ENCODE data around the gene KIAA1328.
"Not testable (repeated sequence)": the region's sequence is repeated elsewhere in the genome, so short reads cannot be mapped to it uniquely, and the experiment has no call there.

KIAA1328 gene

DNA sequence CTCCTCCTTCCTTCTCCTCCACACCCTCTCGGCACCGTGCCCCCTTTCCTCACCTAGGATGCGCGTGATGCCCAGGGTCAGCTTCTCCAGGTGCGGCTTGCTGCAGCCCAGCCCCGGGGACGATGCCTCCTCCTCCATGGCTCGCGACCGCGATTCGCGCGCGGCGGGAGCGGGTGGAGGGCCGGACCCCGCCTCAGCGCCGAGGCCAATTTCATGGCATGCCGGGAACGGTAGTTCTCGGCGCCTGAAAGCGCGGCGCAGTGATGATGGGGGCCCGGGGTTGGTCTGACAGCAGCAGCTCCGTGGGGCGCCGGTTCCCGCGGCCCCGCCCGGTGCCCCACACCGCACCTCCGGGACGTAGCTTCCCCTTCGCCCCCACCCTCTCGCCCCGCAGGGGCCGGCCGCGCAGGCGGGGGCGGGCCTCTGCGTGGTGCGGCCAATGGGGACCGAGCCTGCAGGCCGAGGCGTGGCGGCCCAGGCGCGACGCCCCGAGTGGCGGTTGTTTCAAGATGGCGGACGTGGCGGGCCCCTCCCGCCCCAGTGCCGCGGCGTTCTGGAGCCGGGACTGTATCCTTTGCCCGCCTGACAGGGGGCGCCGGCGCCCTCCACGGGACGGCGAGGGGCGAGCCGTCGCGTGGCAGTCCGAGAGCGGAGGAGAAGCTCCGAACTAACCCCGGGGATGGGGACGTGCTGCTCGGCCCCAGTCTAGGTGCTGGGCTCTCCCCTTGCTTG is at the start of gene KIAA1328, which contains the start of gene TPGS2:
TSS of gene KIAA1328 (plus strand) at position 498 of the 732 bp plus-strand sequence. CDS start at position 510, 12 bp downstream.
TSS of gene TPGS2 (minus strand) at position 373 of the 732 bp plus-strand sequence. CDS start at position 138, 235 bp downstream.
- peak; percentile 85 for DNase-seq

DNA sequence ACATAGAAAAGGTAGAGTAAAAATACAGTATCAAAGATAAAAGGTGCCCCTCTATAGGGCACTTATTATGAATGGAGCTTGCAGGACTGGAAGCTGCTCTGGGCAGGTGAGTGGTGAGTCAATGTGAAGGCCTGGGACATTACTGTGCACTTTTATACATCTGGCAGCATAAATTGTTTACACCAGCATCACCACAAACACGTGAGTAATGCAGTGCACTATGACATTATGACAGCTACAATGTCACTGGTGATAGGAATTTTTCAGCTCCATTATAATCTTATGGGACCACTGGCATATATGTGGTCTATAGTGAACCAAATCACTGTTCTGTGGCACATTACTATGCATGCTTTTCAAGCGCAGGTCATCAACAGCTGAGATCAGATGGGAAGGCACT is 48.2 kb upstream of the KIAA1328 start:
- DNase-seq, result no peak

DNA sequence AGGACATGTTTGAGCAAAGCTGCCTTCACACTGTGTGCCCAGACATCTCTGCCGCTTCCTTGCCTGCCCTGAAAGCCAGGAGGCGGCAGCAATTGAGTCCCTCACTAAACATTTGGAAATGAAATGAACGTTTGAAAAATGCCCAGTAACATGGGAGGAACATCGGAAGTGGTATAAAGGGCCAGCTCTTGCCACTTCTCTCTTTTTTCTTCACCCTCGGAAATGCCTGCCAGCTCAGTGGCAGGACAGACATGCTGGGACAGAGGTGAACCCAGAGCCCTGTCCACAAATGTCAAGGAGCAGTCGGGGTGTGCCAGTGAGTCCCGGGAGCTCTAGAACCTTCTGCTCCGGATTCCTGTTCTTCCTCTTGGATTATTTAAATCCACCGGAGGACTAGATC is 46.2 kb upstream of the KIAA1328 start:
- DNase-seq, result no peak

DNA sequence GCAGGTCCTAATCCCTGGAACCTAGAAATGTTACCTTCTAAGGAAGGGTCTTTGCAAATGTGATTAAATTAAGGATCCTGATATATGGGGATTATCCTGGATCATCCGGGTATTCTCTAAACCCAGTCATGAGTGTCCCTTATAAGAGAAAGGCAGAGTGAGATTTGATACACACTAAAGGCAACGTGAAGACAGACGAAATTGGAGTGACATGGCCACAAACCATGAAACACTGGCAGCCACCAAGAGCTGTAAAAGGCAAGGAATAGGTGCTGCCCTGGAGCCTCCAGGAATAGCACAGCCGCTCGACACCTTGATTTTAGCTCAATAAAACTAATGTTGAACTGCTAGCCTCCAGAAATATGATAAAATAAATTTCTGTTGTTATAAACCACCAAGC is 45.1 kb upstream of the KIAA1328 start:
- no peak for DNase-seq

DNA sequence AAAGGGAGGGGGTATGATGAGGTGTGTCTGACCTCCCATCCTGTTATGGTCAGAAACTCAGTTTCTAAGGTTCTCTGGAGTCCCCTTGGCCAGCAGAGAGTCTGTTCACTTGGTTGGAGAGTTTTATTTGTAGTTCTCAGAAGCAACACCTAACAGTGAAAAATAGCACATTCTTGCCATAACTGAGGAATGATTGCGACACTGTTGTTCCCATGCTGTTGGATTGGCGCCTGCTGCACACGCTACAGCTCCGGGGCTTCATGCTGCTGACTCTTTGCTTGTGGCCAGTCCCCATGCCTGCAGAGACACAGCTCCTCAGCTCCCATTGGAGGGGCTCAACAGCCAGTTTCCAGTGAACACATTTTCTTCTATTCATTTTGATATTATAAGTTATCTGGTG is 42.2 kb upstream of the KIAA1328 start:
- no peak for DNase-seq

DNA sequence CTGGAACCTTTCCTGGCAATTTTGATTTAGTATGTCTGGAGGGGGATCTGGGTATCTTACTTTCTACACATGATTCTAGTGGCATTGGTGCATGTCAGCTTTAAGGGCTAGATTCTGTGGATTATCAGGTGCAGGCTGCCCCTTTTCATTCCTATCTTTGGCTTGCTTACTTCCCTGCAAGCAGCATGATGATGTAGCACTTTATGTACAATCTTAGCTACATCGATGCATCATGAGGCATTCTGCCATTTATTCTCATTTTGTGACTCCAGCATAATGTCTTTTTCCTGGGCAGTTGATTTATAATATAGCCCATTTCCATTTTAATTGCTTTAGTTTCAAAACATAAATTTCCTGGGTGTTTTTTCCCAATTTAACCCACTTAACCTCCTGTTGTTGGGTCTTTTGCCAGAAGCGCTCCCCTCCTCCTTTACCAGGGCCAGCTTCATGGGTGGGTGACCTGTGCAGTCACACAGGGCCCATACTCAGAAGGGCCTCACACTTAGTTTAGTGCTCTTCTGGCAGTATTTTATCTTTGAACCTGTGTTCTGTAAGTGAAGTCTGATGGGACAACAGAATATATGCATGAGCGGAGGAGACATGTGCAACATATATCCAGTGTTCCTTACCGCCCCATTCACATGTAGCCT is 36.2 kb upstream of the KIAA1328 start:
- DNase-seq, result no peak

DNA sequence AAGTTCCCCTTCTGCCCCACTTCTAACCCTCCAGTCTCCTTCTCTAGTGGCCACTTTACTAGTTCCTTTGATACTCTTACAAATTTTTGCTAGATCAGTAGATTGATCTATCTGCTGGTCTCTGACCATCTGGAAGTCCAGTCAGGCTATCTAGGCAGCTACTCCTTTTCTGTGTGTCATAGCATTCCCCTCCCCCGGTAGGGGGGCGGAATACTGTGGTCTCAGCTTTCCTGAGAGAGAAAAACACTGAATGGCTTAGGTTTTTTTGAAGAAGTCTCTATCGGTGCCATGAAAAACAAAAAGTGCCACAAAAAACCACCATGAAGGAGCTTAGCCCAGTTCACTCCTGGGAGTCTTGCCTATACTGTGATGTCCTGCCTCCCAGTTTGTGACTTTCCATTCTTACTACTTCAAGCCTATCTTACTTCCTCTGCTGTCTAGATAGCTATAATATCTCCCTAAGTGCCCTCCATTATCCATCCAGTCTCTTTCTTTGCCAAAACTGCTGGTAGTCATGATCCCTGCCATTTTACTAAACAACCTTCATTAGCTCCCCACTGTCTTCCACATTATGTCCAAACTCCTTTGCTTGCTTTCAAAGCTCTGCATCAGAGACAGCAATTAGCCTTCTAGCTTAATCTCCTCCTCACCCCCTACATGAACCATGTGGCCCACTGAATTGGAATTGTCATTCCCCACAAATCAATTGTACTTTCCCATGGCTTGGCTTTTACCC is 30.0 kb upstream of the KIAA1328 start:
- no peak for DNase-seq

DNA sequence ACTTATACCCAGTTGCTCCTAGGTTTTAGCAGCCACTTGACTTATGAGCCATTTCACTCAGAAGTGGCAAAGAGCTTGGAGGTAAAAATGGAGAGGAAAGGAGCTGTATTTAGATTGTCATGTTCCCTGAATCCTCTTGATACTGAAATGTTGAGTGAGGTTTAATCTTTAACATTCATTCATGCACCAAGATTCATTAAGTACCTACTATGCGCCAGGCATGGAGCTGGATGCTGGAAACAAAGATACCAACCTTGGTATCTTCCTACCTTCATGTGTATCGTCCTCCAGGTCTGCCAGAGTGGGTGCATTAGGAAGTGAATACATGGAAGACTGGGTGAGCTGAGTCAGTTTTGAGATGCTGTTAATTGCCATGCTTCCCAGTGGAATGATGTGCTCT is 23.8 kb upstream of the KIAA1328 start:
- no peak for DNase-seq

DNA sequence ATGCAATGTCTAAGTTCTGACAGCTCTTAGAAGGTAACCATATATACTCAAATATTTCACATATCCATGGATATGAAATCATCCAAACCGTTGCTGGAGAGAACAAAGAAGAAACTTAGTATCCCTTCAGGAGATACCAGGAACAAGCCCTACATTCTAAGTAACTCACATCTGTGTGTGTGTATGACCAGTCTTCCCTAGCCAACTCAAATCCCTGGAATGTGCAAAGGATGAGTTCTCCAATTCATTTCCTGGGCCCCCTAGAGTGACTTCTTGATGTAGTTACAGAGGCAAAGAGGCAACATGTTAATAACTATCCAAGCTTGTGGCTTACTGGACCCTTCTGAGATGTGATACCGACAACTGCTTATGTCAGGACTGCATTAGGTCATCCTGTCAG is 20.2 kb upstream of the KIAA1328 start:
- DNase-seq, result no peak

DNA sequence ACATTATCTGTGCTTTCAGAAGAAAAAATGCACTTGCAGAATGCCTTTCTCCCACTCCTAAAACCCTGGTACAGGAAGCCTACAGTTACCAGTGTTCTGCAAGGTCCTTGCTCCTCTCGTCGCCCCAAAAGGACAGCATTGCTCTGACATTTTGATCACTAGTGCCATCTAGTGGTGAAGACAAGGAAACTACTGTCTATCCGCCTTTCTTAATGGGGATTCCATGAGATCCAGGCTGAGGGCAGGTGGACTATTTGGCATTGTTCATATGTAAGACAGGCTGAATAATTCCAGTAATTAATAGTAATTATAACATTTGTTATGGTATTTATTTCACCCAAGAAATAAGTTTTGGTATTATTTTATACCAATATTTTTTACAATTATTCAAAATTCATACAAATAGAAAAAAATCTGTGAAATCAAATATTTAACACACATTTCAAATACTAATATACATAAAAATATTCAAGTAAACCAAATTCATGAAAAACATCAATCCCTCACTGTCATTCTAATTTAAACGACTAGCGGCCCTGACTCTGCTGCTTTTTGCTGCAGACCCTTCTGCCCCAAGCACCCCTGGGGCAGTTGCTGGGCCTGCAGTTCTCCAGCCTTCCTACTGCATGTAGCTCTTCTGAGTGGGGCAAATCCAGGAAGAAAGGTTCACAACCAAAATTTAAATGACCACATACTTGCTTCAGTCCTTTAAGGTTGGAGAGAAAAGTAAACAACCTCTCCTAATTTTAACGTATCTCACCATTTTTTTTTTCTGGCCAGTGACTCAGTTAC is 19.1 kb upstream of the KIAA1328 start:
- DNase-seq, result no peak

DNA sequence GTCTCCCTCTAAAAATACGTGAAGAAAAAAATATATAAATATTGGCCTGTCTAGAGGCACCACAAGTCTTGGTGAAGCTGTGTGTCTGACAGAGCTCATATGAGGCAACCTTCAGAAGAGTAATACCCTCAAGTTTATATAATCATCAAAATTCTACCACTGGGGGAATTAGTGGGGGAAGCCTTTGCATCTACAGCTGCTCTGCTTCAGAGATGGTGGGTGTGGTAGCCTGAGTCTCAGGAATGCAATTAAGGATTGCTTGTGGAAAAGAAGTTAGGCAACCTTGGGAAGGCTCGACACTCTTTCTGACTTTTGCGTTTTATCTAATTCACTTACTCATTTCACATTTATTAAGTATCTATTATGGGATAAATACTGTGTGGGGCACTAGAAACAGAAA is 17.5 kb upstream of the KIAA1328 start:
- no peak for DNase-seq

DNA sequence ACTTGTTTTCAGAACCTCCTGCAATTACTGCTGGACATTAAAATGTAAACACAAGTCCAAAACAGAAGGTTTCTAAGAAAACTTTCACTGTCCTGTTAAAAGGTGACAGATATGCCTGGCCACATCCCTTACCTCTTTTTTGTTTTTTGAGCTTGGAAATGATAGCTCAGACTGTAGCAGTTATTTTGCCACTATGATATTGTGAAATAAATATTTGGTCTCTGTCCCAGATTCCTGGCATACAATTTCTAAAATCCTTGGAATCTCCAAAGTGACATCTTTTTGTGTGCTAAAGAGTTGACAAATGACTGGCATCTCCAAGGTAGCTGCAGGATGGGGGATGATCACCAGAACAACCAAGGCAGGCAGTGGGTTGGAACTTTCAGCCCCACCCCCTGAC is 17.0 kb upstream of the KIAA1328 start:
- DNase-seq, result no peak

DNA sequence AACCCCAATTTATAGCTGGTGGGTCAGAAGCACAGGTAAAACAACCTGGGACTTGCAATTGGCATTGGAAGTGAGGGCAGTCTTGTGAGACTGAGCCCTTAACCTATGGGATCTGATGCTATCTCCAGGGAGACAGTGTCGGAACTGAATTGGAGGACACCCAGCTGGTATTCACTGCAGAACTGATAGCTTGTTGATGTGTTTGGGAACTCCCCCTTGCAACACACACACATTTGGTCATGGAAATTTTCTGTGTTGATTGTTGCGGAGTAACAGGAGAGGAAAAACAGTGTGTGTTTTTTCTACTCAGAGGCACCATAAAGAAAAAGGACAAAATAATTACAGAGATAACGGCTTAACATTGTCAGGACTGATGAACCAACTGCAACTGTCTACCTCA is 16.2 kb upstream of the KIAA1328 start:
- no peak for DNase-seq

DNA sequence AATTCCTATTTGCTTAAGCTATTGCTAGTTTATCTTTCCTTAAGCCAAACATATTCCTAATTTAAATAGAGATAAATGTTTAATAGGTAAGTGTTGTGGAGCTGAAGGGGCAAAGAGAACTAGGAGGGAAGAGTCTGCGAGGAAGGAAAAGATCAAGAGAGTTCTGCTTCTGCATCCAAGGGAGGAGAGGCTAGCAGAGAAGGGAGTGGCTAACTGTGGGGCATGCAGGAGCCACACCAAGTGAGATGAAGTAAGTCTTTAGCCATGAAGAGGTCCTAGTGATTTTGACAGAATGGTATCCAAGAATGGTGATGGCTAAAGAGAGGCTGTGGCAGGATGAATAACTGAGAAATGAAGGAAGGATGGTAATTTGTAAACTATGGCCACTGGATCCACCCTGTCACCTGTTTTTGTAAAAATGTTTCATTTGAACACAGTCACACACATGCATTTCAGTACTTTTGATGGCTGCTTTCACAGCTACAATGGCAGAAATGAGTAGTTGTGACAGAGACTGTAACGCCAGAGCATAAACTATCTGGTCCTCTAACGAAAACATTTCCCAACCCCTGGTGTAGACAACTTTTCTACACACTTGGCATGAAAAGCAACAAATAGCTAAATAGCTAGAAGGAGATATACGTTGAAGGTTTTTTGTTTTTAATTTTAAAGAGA is 15.7 kb upstream of the KIAA1328 start:
- DNase-seq, result no peak

DNA sequence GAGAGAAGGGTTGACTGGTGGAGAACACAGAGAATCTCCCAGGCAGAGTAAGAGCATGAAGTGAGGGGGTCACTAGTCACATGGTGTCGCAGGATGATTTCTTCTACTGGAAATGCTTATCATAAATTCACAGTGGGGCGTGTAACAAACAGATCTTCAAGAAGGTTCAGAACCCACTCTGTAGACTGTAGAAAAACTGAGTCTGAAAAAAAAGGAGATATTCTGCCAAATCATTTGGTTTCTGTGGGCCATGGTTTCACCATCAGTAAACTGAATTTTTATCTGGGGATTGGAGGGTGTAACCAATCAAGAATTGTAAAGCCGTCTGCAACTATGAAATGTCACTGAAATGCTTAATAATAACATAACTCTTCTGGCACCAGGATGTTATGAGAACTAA is 15.1 kb upstream of the KIAA1328 start:
- no peak for DNase-seq

DNA sequence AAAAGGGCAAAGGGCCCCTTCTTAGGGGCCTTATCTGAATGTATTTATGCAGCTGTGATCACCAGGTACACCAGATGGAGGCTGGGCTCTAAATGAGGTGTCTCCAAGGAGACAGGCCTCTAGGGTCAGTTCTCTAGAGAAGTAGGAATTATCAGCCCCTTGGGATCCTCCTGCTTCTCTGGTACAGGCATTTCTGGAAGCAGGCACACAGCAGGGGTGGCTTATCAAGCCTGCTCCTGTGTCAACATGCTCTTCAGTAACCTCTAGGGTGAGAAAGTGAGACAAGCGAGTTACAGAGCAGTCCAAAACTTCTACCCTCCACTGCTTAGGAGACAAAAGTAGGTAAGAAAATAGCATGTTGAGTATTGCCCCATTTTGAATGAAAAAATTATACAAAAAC is 13.9 kb upstream of the KIAA1328 start:
- no peak for DNase-seq

DNA sequence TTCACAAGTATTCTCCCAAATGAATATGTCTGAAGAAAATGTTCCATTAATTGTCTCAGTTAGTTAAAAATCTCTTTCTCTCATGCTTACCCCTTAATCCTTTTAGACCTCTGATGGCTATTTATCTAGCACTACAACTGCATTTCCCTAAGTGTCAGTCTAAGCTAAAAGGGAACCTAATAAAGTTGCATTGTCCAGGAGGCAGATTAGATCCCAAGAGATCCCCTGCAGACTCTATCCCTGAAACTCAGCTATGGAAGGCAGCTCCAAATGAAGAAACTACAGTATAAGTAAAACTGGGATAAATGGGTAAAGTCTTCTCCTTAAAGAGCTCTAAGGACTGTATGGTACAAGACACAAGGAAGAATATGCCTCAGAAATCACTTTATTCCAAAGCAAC is 12.8 kb upstream of the KIAA1328 start:
- not testable (repeated sequence) for DNase-seq

DNA sequence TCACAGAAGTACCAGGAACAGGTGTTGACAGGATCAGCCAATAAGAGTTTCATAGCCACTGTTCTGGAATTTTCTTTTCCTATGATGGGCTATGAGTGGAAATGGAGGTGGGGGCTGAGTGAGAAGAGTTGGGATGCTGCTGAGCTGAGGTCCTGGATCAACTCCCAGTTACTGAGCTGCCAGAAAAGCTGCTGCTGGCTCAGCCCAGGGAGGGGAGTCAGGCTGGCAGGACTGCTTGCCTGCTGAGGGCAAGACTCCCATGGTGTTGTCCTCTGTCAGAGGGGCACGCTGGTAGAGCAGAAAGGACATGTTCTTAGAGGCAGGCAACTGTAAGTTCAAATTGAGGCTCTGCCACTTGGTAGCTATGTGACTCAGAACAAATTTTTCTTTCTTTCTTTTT is 11.9 kb upstream of the KIAA1328 start:
- no peak for DNase-seq

DNA sequence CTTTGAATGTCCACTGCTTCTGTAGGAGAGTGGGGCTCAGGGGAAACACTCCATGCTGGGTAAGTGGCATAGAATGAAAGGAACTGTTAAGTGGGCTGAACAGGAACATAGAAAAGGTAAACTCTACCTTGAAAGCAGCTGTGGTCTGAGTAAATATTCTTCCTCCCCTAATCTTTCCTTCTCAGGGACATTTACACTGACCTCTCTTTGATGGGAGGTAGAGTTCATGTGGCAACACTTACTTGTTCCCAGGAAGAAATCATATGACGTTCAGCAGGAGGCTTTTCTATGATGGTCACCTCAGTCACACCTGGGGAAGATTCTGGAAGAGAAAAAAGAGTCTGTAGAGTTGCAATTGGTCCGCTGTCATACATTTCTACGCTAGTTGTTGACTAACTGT is 10.3 kb upstream of the KIAA1328 start:
- DNase-seq, result no peak

DNA sequence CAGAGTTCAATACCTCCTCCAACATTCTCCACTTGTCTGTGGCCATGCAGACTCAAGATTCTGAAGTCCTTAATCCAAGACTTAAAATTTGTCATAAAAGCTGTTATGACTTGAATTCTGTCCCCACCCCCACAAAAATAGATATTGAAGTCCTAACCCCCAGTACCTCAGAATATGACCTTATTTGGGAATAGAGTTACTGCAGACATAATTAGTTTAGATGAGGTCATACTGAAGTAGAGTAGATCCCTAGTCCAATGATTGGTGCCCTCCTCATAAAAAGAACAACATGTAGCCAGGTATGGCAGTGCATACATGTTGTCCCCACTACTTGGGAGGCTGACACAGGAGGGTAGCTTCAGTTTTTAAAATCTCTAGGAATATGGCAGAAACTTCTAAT is 9.3 kb upstream of the KIAA1328 start:
- no peak for DNase-seq

DNA sequence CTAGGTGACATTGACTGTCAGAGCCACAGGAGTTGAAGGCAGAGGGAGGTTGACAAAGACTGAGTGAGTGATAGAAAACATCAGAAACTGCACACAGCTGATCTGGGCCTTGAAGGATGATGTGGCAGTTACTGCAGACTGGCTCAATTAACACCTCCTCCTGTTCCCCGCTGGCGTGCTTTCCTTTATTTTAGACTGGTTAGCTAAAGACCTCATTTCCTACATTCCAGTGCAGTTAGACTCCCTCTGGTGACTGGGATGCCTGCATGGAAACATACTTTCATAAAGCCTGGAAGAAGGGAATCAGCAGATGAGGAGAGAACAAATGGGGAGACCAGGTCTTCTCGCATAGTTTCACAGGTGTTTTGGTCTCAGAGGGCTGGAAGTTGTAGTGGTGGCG is 7.2 kb upstream of the KIAA1328 start:
- no peak for DNase-seq

DNA sequence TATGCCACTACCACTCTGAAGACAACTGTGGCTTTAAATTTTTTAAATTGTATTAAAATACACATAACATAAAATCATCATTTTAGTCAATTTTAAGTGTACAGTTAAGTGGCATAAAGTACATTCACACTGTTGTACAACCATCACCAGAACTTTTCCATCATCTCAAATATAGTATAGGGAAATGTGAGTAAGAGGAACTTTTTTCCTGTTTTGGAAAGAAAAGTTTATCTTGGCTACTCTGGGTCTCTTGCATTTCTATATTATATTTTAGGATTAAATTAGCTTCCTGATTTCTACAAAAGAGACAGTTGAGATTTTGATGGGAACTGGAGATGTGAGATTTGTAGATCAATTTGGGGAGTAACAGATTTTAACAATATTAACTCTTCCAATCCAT is 3.4 kb upstream of the KIAA1328 start:
- DNase-seq, result no peak

DNA sequence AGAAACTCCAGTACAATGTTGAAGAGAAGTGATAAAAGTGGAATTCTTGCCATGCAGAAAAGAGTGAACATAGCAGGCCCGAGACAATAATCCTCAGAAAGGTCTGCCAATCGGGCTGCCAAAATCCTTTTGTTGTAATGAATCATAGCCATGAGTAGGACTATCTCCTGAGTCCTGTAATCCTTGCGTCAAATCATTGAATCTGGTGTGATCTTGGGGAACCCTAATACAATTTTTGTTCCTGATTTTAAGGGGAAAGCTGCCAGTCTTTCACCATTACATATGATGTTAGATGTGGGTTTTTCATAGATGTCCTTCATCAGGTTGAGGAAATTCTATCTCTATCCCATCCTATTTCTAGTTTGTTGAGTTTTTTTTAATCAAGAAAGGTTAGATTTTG is 2.4 kb upstream of the KIAA1328 start:
- DNase-seq, result no peak

All from stimulated activated naive CD4-positive, alpha-beta T cell treated with Interleukin-2 at 50 U/mL for 16 hours (primary cell).